Panc1 (cell line): ENCODE data around the gene ZNF607. TPM values are rescaled to one million over a fixed set of nuclear protein-coding genes. Genes with fewer than 3 reads are reported as not detected.

Source experiments
- ATAC-seq: fragments of 200-7000 bp; cut with Tn5 transposase; 2 replicates; pipeline ENCODE4 v1.9.1; 2020; ENCODE audit warnings: mild to moderate bottlenecking, moderate library complexity
- BruUV-seq: library from RNA; stranded (reverse); fragments of 400-500 nt; replicated peaks from 2 replicates; lab custom pipeline; 2021; lab: Mats Ljungman, UMichigan
- CTCF ChIA-PET: fragments of 300-600 bp; sonication (Branson Sonifier 250); formaldehyde crosslinking; loops from one replicate; lab custom pipeline; 2022; ENCODE audit warnings: antibody characterized with exemption; lab: Charles Lee
- POLR2A ChIA-PET: fragments of 300-600 bp; sonication (Branson Sonifier 250); formaldehyde crosslinking; loops from one replicate; lab custom pipeline; 2022; ENCODE audit warnings: antibody characterized with exemption; lab: Charles Lee
- DNase-seq: peaks from one replicate; pipeline ENCODE4 v3.0.0-alpha.2; 2010; ENCODE audit warnings: low read depth, low spot score
- H3K27ac ChIP-seq: 2 replicates; pipeline ENCODE4 v1.5.1; 2011; ENCODE audit warnings: mild to moderate bottlenecking, low read length, inconsistent platforms
- H3K27me3 ChIP-seq: fragments of 200-500 bp; sonication (Bioruptor generic); 2 replicates; pipeline ENCODE4 v1.6.0; 2014; ENCODE audit warnings: low read length, inconsistent platforms; ENCODE audit not compliant: control insufficient read depth, insufficient read depth
- H3K36me3 ChIP-seq: fragments of 200-500 bp; sonication (Bioruptor generic); 2 replicates; pipeline ENCODE4 v1.5.1; 2014; ENCODE audit warnings: inconsistent platforms, mild to moderate bottlenecking, low read length, moderate library complexity; ENCODE audit not compliant: control insufficient read depth, insufficient read depth
- H3K4me1 ChIP-seq: 2 replicates; pipeline ENCODE4 v1.5.1; 2011; ENCODE audit warnings: inconsistent platforms, mild to moderate bottlenecking, low read length, moderate library complexity; ENCODE audit not compliant: control insufficient read depth, insufficient read depth
- H3K4me3 ChIP-seq, 2 experiments: 2 replicates each; pipeline ENCODE4 v1.5.1; 2011 to 2012; ENCODE audit warnings: low read depth in 2 of 2, low read length in 2 of 2, mild to moderate bottlenecking in 2 of 2, inconsistent platforms in 1 of 2, moderate library complexity in 1 of 2
- H3K9me3 ChIP-seq: fragments of 200-500 bp; sonication (Bioruptor generic); 2 replicates; pipeline ENCODE4 v1.5.1; 2014; ENCODE audit warnings: low read depth, mild to moderate bottlenecking, inconsistent platforms, low read length, moderate library complexity; ENCODE audit not compliant: control insufficient read depth, insufficient read depth
- CTCF ChIP-seq: fragments of 450-650 bp; IDR thresholded peaks from 2 replicates; pipeline ENCODE4 v1.5.1; 2017; ENCODE audit warnings: mild to moderate bottlenecking
- POLR2AphosphoS5 ChIP-seq: IDR thresholded peaks from 2 replicates; pipeline ENCODE4 v1.6.1; 2012; ENCODE audit warnings: mild to moderate bottlenecking, low read depth, low read length, moderate library complexity
- SIN3A ChIP-seq: IDR thresholded peaks from 2 replicates; pipeline ENCODE4 v1.6.1; 2012; ENCODE audit warnings: low read depth, mild to moderate bottlenecking, low read length, moderate library complexity, borderline replicate concordance; ENCODE audit not compliant: insufficient read depth
- in situ Hi-C: cut with HindIII; loops from 2 replicates; pipeline ENCODE4 v1.10.0; 2016; ENCODE audit warnings: low sequenced_read_pairs, low pct_unique_long_range_greater_than_20kb
- intact Hi-C: fragments of 100-400 bp; cut with micrococcal nuclease; formaldehyde crosslinking; loops from one replicate; pipeline ENCODE4 v1.10.0; 2022; ENCODE audit not compliant: unreplicated experiment
- total RNA-seq: library from RNA; stranded (reverse); gene quantifications from one replicate; pipeline ENCODE4 v1.2.1, GENCODE V29; 2021; ENCODE audit not compliant: unreplicated experiment
- TF ChIP-seq, protein P1 (sequence below), 2 experiments: IDR thresholded peaks; 2 replicates each; pipeline ENCODE4 v1.6.1; 2011 to 2012; ENCODE audit warnings: low read depth in 2 of 2, control low read depth in 1 of 2, low read length in 1 of 2, mild to moderate bottlenecking in 1 of 2, moderate library complexity in 1 of 2; ENCODE audit not compliant: insufficient read depth in 1 of 2

The ZNF607 gene
- total RNA-seq, 1 experiment from 2014 or later = 17.3 TPM

GRCh38 chr19:37695144-37695899, 24.2 kb downstream of the ZNF607 start:
- H3K36me3 ChIP-seq = peaks cover 10% of the 10 kb centered on the region
- H3K27ac ChIP-seq = no peak overlapping the region
- DNase-seq (no peak), ATAC-seq (no peak)
- CTCF ChIA-PET = no interaction called here
- no peak overlapping the region for H3K4me3 ChIP-seq
- no peak for TF ChIP-seq POLR2AphosphoS5
- TF ChIP-seq SIN3A = no peak
- H3K27me3 ChIP-seq = no peaks in the 10 kb centered on the region
- no TSS peak for BruUV-seq
- in situ Hi-C loops = no loop called here
- intact Hi-C loops = no loop called here
- H3K4me1 ChIP-seq = no peaks in the 10 kb centered on the region
- peaks cover 58% of the 10 kb centered on the region for H3K9me3 ChIP-seq
- POLR2A ChIA-PET = interaction anchor here (0.6 kb wide), 1 partner anchor 26 kb away, joined by 3 read pairs; no protein-coding TSS in a partner anchor

- no peak for DNase-seq
- TF ChIP-seq, protein P1, sequence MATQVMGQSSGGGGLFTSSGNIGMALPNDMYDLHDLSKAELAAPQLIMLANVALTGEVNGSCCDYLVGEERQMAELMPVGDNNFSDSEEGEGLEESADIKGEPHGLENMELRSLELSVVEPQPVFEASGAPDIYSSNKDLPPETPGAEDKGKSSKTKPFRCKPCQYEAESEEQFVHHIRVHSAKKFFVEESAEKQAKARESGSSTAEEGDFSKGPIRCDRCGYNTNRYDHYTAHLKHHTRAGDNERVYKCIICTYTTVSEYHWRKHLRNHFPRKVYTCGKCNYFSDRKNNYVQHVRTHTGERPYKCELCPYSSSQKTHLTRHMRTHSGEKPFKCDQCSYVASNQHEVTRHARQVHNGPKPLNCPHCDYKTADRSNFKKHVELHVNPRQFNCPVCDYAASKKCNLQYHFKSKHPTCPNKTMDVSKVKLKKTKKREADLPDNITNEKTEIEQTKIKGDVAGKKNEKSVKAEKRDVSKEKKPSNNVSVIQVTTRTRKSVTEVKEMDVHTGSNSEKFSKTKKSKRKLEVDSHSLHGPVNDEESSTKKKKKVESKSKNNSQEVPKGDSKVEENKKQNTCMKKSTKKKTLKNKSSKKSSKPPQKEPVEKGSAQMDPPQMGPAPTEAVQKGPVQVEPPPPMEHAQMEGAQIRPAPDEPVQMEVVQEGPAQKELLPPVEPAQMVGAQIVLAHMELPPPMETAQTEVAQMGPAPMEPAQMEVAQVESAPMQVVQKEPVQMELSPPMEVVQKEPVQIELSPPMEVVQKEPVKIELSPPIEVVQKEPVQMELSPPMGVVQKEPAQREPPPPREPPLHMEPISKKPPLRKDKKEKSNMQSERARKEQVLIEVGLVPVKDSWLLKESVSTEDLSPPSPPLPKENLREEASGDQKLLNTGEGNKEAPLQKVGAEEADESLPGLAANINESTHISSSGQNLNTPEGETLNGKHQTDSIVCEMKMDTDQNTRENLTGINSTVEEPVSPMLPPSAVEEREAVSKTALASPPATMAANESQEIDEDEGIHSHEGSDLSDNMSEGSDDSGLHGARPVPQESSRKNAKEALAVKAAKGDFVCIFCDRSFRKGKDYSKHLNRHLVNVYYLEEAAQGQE (IDR thresholded peaks at IDR 0.05; ENCODE audit: insufficient read depth in 1 of 2, low read depth in 2 of 2, low read length in 1 of 2) = no peak
- TF ChIP-seq CTCF = no peak
- no peaks in the 10 kb centered on the region for H3K27me3 ChIP-seq
- POLR2A ChIA-PET = no interaction called here
- H3K4me3 ChIP-seq = no peak overlapping the region
- no peaks in the 10 kb centered on the region for H3K36me3 ChIP-seq
- in situ Hi-C loops = no loop called here
- intact Hi-C loops = no loop called here
- peaks cover 35% of the 10 kb centered on the region for H3K9me3 ChIP-seq
- ATAC-seq = no peak
- H3K27ac ChIP-seq = no peak overlapping the region
- BruUV-seq = no TSS peak
- no peaks in the 10 kb centered on the region for H3K4me1 ChIP-seq
- CTCF ChIA-PET = no interaction called here
Observed at GRCh38 chr19:37692956-37693620, 26.5 kb downstream of the ZNF607 start.
